Activated CD8-positive, alpha-beta memory T cell treated with anti-CD3 and anti-CD28 coated beads for 1 hour (primary cell): ENCODE data around the gene TEX48.
A peak's percentile ranks its signal among the peaks of the same experiment; 100 is the strongest.

ENCODE experiments used
- DNase-seq, 2 donors: peaks; one replicate each; pipeline ENCODE4 v3.0.0-alpha.2; 2020; ENCODE audit warnings: low read depth in 1 of 2; ENCODE audit errors: extremely low read depth in 1 of 2

TEX48 gene

GRCh38 chr9:114681594-114682332, at the start of gene TEX48:
Gene TEX48 (minus strand): TSS chr9:114682192. CDS start chr9:114671723, 10,469 bp downstream.
- peak; percentile 50 to 51 for DNase-seq

- no peak for DNase-seq
Measured at GRCh38 chr9:114731701-114732100, 49.7 kb upstream of the TEX48 start.

GRCh38 chr9:114729706-114730105, 47.7 kb upstream of the TEX48 start:
- DNase-seq: no peak

GRCh38 chr9:114725930-114726329, 43.9 kb upstream of the TEX48 start:
- DNase-seq: no peak

GRCh38 chr9:114724744-114725143, 42.8 kb upstream of the TEX48 start:
- DNase-seq: no peak

- no peak for DNase-seq
Measured at GRCh38 chr9:114723931-114724330, 41.9 kb upstream of the TEX48 start.

GRCh38 chr9:114722937-114723620, 41.1 kb upstream of the TEX48 start:
- DNase-seq: no peak

- no peak for DNase-seq
Measured at GRCh38 chr9:114722081-114722621, 40.2 kb upstream of the TEX48 start.

GRCh38 chr9:114721491-114722079, 39.6 kb upstream of the TEX48 start:
- no peak for DNase-seq

- no peak for DNase-seq
Measured at GRCh38 chr9:114720086-114720676, 38.2 kb upstream of the TEX48 start.

- DNase-seq: no peak
Measured at GRCh38 chr9:114719290-114719689, 37.3 kb upstream of the TEX48 start.

GRCh38 chr9:114718801-114719221, 36.8 kb upstream of the TEX48 start:
- peak; percentile 32 to 42 for DNase-seq

- no peak for DNase-seq
Measured at GRCh38 chr9:114717908-114718486, 36.0 kb upstream of the TEX48 start.

- no peak for DNase-seq
Measured at GRCh38 chr9:114709636-114710035, 27.6 kb upstream of the TEX48 start.

- no peak for DNase-seq
Measured at GRCh38 chr9:114706711-114707110, 24.7 kb upstream of the TEX48 start.

- DNase-seq: no peak
Measured at GRCh38 chr9:114701988-114702387, 20.0 kb upstream of the TEX48 start.

GRCh38 chr9:114697951-114698351, 16.0 kb upstream of the TEX48 start:
- no peak for DNase-seq

GRCh38 chr9:114696814-114697544, 15.0 kb upstream of the TEX48 start:
- no peak for DNase-seq

GRCh38 chr9:114695948-114696347, 14.0 kb upstream of the TEX48 start:
- DNase-seq: no peak

- no peak for DNase-seq
Measured at GRCh38 chr9:114694719-114695269, 12.8 kb upstream of the TEX48 start.
